Mammary epithelial cell (primary cell): ENCODE data around the gene CLEC2A.

ENCODE experiments used
- CTCF ChIP-seq, 2 donors: IDR thresholded peaks in 1 of 2; conservative IDR thresholded peaks in 1 of 2; 2 replicates each; pipeline ENCODE4 v1.5.1; 2011 to 2012; ENCODE audit warnings: inconsistent platforms in 2 of 2, low read length in 2 of 2, mild to moderate bottlenecking in 2 of 2, control low read depth in 1 of 2, low read depth in 1 of 2; ENCODE audit not compliant: insufficient read depth in 1 of 2; ENCODE audit errors: extremely low read depth in 1 of 2
- EZH2 ChIP-seq: IDR thresholded peaks from 2 replicates; pipeline ENCODE4 v1.6.1; 2012; ENCODE audit warnings: low read length, inconsistent platforms, borderline replicate concordance

GRCh38 chr12:9948606-9949296 is 16.6 kb upstream of the CLEC2A start:
- no peak for TF ChIP-seq CTCF (conservative IDR thresholded peaks at IDR 0.05 in 1 of 2, IDR thresholded peaks at IDR 0.05 in 1 of 2; ENCODE audit: extremely low read depth in 1 of 2, insufficient read depth in 1 of 2, low read depth in 1 of 2, low read length in 2 of 2)
- no peak for TF ChIP-seq EZH2
